Measurements from ENCODE around the gene BEST4.
A peak's percentile ranks its signal among the peaks of the same experiment; 100 is the strongest.

Gene BEST4

DNA sequence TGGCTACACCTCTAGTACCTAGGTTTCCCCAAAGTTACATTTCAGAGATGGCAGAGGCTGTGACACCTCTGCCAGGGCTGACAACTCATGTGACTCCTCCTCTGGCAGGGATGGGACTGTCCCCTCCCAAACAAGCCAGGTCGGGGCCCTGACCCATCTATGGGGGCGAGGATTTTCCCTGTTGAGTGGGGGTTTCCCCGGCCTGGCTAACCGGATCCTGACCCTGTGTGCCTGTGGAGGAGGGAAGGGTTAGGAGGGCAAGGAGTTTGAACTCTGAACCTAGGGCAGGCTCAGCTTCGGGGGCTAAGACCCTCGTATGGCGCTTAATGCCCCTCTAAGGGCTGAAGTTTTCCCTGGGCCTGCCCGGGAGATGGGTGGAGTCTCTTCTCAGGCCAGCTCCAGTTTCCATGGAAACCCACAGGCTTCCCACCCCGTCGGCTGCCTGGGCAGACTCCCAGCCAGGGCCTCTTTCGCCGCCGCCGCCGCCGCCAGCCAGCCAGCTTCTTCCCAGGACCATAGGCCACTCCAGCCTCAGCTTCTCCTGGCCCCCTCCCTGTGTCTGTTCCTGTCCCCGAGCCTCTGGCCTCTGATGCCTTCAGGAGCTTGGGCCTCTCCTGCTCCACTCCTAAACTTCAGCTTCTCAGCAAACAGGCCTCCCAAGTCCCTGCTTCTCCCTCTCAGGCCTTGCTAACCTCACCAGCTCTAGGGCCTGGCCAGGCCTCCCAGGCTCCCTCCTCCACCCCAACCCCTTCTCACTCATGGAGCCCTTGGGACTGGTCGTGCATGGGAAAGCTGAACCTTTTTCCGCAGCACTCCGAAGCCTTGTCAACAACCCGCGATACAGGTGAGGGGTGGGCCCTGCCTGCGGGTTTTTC, 20.3 kb upstream of the BEST4 start, which contains the start of gene BTBD19 (continued):
- TF ChIP-seq, protein P1, sequence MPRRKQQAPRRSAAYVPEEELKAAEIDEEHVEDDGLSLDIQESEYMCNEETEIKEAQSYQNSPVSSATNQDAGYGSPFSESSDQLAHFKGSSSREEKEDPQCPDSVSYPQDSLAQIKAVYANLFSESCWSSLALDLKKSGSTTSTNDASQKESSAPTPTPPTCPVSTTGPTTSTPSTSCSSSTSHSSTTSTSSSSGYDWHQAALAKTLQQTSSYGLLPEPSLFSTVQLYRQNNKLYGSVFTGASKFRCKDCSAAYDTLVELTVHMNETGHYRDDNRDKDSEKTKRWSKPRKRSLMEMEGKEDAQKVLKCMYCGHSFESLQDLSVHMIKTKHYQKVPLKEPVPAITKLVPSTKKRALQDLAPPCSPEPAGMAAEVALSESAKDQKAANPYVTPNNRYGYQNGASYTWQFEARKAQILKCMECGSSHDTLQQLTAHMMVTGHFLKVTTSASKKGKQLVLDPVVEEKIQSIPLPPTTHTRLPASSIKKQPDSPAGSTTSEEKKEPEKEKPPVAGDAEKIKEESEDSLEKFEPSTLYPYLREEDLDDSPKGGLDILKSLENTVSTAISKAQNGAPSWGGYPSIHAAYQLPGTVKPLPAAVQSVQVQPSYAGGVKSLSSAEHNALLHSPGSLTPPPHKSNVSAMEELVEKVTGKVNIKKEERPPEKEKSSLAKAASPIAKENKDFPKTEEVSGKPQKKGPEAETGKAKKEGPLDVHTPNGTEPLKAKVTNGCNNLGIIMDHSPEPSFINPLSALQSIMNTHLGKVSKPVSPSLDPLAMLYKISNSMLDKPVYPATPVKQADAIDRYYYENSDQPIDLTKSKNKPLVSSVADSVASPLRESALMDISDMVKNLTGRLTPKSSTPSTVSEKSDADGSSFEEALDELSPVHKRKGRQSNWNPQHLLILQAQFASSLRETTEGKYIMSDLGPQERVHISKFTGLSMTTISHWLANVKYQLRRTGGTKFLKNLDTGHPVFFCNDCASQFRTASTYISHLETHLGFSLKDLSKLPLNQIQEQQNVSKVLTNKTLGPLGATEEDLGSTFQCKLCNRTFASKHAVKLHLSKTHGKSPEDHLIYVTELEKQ (tag by site-specific recombination; IDR thresholded peaks at IDR 0.05; ENCODE audit: borderline replicate concordance) = no peak
- no peak for TF ChIP-seq ZNF132 (tag by site-specific recombination; IDR thresholded peaks at IDR 0.05; ENCODE audit: borderline replicate concordance)
- 0 out of 2 replicates have a peak, but pooled peaks have one; percentile 35 for TF ChIP-seq ZNF600 (tag by site-specific recombination; IDR thresholded peaks at IDR 0.05)
- TF ChIP-seq, protein P2, sequence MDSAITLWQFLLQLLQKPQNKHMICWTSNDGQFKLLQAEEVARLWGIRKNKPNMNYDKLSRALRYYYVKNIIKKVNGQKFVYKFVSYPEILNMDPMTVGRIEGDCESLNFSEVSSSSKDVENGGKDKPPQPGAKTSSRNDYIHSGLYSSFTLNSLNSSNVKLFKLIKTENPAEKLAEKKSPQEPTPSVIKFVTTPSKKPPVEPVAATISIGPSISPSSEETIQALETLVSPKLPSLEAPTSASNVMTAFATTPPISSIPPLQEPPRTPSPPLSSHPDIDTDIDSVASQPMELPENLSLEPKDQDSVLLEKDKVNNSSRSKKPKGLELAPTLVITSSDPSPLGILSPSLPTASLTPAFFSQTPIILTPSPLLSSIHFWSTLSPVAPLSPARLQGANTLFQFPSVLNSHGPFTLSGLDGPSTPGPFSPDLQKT (IDR thresholded peaks at IDR 0.05; ENCODE audit: borderline replicate concordance, low read depth, low read length) = no peak
- TF ChIP-seq BCL11B (tag by site-specific recombination; IDR thresholded peaks at IDR 0.05; ENCODE audit: low read depth) = peak; percentile 6; the same call in 1 of the 2 replicates
- no peak for TF ChIP-seq ZNF169 (tag by site-specific recombination; IDR thresholded peaks at IDR 0.05)
- peak; percentile 78 for TF ChIP-seq ZFP69B (tag by site-specific recombination; IDR thresholded peaks at IDR 0.05)

DNA sequence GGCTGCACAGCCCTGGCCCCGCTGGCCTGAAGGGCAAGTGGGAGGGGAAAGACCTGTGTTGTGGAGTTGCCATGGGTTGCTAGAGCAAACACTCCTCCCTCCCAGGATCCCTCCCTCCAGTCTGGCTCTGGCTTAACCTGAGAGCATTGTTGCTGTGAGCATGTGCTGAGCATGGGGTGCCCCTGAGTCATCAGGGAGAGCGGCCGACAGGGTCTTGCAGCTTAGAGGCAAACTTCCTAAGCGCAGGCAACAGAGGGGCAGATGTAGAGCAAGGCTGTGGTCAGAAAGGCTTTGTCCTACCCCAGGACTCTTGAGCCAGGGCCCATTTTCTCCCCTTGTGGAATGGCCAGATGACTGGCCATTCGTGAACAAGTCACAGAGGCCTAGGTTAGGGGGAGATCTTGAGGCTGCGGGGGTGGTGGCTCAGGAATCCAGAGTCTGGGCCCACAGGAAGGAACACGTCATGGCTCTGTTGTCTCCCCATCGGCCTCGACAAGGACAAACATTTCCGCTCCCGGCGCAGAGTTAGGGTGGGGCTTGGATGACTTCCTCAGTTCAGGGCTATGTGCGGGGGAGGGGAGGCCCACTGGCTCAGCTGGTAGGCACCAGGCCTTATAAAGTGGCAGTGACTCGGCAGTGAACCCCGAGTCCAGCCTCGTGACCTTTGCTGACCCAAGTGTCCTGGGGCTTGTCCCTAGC, 19.5 kb upstream of the BEST4 start:
- peak overlapping the region; percentile 1 for H3K4me3 ChIP-seq (ENCODE audit: low read depth, low read length)
- ChIA-PET CTCF (interaction anchor here (0.6 to 2.0 kb wide), 7 partner anchors 9 to 537 kb away, joined by 3 to 9 read pairs (median 3); no protein-coding TSS in a partner anchor), POLR2A (interaction anchor here (0.6 to 4.0 kb wide), 15 partner anchors 8 to 693 kb away, joined by 3 to 84 read pairs (median 5); partner anchors contain the start of genes BEST4, CCDC163, EIF2B3 and MMACHC)
- H3K27ac ChIP-seq (ENCODE audit: extremely low read depth, low read depth, low read length) = peak overlapping the region; percentile 72
- H3K4me1 ChIP-seq (ENCODE audit: control insufficient read depth, insufficient read depth, low read length) = peaks cover 19% of the 10 kb centered on the region
- H3K9me3 ChIP-seq (ENCODE audit: control insufficient read depth, insufficient read depth, low read depth, low read length) = no peaks in the 10 kb centered on the region
- H3K36me3 ChIP-seq (ENCODE audit: control insufficient read depth in 2 of 2, insufficient read depth in 1 of 2, low read length in 2 of 2) = peaks cover 0 to 51% of the 10 kb centered on the region in 2 experiments; a peak in 1 of 3 replicates
- TF ChIP-seq ZSCAN30 (tag by site-specific recombination; IDR thresholded peaks at IDR 0.05) (no peak), ZNF324 (tag by site-specific recombination; IDR thresholded peaks at IDR 0.05) (peak; percentile 86), KLF8 (tag by site-specific recombination; IDR thresholded peaks at IDR 0.05) (peak; percentile 46; the same call in 1 of the 2 replicates), WT1 (tag by site-specific recombination; IDR thresholded peaks at IDR 0.05) (peak; percentile 80), ZNF302 (tag by site-specific recombination; IDR thresholded peaks at IDR 0.05; ENCODE audit: low read depth) (no peak), ZBTB21 (tag by site-specific recombination; IDR thresholded peaks at IDR 0.05) (peak; percentile 54; the same call in 1 of the 2 replicates), ZNF426 (tag by site-specific recombination; IDR thresholded peaks at IDR 0.05) (no peak), SP2 (tag by site-specific recombination; IDR thresholded peaks at IDR 0.05) (peak; percentile 42; the same call in 1 of the 2 replicates)
- TF ChIP-seq, protein P3, sequence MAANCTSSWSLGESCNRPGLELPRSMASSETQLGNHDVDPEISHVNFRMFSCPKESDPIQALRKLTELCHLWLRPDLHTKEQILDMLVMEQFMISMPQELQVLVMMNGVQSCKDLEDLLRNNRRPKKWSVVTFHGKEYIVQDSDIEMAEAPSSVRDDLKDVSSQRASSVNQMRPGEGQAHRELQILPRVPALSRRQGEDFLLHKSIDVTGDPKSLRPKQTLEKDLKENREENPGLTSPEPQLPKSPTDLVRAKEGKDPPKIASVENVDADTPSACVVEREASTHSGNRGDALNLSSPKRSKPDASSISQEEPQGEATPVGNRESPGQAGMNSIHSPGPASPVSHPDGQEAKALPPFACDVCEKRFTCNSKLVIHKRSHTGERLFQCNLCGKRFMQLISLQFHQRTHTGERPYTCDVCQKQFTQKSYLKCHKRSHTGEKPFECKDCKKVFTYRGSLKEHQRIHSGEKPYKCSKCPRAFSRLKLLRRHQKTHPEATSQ (tag by site-specific recombination; IDR thresholded peaks at IDR 0.05) = 0 out of 2 replicates have a peak, but pooled peaks have one; percentile 36
- TF ChIP-seq, protein P4, sequence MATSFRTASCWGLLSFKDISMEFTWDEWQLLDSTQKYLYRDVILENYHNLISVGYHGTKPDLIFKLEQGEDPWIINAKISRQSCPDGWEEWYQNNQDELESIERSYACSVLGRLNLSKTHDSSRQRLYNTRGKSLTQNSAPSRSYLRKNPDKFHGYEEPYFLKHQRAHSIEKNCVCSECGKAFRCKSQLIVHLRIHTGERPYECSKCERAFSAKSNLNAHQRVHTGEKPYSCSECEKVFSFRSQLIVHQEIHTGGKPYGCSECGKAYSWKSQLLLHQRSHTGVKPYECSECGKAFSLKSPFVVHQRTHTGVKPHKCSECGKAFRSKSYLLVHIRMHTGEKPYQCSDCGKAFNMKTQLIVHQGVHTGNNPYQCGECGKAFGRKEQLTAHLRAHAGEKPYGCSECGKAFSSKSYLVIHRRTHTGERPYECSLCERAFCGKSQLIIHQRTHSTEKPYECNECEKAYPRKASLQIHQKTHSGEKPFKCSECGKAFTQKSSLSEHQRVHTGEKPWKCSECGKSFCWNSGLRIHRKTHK (tag by site-specific recombination; IDR thresholded peaks at IDR 0.05) = no peak
- TF ChIP-seq, protein P5, sequence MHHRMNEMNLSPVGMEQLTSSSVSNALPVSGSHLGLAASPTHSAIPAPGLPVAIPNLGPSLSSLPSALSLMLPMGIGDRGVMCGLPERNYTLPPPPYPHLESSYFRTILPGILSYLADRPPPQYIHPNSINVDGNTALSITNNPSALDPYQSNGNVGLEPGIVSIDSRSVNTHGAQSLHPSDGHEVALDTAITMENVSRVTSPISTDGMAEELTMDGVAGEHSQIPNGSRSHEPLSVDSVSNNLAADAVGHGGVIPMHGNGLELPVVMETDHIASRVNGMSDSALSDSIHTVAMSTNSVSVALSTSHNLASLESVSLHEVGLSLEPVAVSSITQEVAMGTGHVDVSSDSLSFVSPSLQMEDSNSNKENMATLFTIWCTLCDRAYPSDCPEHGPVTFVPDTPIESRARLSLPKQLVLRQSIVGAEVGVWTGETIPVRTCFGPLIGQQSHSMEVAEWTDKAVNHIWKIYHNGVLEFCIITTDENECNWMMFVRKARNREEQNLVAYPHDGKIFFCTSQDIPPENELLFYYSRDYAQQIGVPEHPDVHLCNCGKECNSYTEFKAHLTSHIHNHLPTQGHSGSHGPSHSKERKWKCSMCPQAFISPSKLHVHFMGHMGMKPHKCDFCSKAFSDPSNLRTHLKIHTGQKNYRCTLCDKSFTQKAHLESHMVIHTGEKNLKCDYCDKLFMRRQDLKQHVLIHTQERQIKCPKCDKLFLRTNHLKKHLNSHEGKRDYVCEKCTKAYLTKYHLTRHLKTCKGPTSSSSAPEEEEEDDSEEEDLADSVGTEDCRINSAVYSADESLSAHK (tag by site-specific recombination; IDR thresholded peaks at IDR 0.05) = no peak
- TF ChIP-seq, protein P6, sequence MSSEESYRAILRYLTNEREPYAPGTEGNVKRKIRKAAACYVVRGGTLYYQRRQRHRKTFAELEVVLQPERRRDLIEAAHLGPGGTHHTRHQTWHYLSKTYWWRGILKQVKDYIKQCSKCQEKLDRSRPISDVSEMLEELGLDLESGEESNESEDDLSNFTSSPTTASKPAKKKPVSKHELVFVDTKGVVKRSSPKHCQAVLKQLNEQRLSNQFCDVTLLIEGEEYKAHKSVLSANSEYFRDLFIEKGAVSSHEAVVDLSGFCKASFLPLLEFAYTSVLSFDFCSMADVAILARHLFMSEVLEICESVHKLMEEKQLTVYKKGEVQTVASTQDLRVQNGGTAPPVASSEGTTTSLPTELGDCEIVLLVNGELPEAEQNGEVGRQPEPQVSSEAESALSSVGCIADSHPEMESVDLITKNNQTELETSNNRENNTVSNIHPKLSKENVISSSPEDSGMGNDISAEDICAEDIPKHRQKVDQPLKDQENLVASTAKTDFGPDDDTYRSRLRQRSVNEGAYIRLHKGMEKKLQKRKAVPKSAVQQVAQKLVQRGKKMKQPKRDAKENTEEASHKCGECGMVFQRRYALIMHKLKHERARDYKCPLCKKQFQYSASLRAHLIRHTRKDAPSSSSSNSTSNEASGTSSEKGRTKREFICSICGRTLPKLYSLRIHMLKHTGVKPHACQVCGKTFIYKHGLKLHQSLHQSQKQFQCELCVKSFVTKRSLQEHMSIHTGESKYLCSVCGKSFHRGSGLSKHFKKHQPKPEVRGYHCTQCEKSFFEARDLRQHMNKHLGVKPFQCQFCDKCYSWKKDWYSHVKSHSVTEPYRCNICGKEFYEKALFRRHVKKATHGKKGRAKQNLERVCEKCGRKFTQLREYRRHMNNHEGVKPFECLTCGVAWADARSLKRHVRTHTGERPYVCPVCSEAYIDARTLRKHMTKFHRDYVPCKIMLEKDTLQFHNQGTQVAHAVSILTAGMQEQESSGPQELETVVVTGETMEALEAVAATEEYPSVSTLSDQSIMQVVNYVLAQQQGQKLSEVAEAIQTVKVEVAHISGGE (tag by site-specific recombination; conservative IDR thresholded peaks at IDR 0.05; ENCODE audit: low read depth) = peak; percentile 40; the same call in 1 of the 2 replicates

All from HEK293 (cell line).